Measurements from ENCODE around the gene PSTPIP1. TPM values are rescaled to one million over a fixed set of nuclear protein-coding genes. Genes with fewer than 3 reads are reported as not detected.

Gene PSTPIP1
- total RNA-seq, 1 experiment from 2014 or later: 1.5 TPM

DNA sequence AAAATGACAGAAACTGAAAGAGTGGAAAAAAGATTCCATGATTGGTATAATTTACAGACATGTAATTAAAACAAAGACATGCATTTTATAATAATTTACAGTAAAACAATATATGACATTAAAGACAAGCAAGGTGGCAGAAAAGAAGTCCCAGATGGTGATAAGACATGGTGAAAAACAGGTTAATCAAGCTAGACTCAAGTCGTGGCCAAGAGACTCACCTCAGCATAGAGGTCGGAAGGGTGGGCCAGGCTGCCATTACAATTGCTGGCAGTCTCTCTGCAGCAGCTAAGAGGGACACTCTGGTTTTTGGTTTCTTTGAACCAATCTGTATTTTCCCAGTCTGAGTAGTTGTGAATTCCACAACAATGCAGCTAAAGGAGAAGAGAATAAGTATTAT, 57.6 kb downstream of the PSTPIP1 start:
- CTCF ChIA-PET: interaction anchor here (1.0 kb wide), 1 partner anchor 491 kb away, joined by 3 read pairs; no protein-coding TSS in a partner anchor
- TF ChIP-seq NFYB (CRISPR knock-in tag; conservative IDR thresholded peaks at IDR 0.05; ENCODE audit: low read depth) (no peak), SP1 (CRISPR knock-in tag; conservative IDR thresholded peaks at IDR 0.05) (no peak)
- no peak for ATAC-seq
- Mint-ChIP-seq H3K4me3 (no peak overlapping the region), H3K27me3 (ENCODE audit: low read depth) (no peaks in the 10 kb centered on the region), H3K9me3 (no peaks in the 10 kb centered on the region), H3K4me1 (peaks cover 26% of the 10 kb centered on the region), H3K27ac (no peak overlapping the region), H3K36me3 (peaks cover 14% of the 10 kb centered on the region)
- no peak for DNase-seq (ENCODE audit: low spot score)
- POLR2A ChIA-PET: no interaction called here

GRCh38 chr15:77053709-77054108, 58.8 kb downstream of the PSTPIP1 start:
- TF ChIP-seq ZNF232 (CRISPR knock-in tag; IDR thresholded peaks at IDR 0.05) (no peak), ZNF423 (CRISPR knock-in tag; IDR thresholded peaks at IDR 0.05) (no peak), ZSCAN18 (CRISPR knock-in tag; IDR thresholded peaks at IDR 0.05) (no peak), TEAD1 (CRISPR knock-in tag; IDR thresholded peaks at IDR 0.05) (no peak), FOXJ3 (CRISPR knock-in tag; IDR thresholded peaks at IDR 0.05; ENCODE audit: borderline replicate concordance) (no peak), SMAD4 (CRISPR knock-in tag; IDR thresholded peaks at IDR 0.05) (no peak), AFF4 (CRISPR knock-in tag; IDR thresholded peaks at IDR 0.05; ENCODE audit: borderline replicate concordance) (no peak), MLX (CRISPR knock-in tag; IDR thresholded peaks at IDR 0.05) (no peak), TP53 (CRISPR knock-in tag; IDR thresholded peaks at IDR 0.05) (no peak)
- TF ChIP-seq, protein P1, sequence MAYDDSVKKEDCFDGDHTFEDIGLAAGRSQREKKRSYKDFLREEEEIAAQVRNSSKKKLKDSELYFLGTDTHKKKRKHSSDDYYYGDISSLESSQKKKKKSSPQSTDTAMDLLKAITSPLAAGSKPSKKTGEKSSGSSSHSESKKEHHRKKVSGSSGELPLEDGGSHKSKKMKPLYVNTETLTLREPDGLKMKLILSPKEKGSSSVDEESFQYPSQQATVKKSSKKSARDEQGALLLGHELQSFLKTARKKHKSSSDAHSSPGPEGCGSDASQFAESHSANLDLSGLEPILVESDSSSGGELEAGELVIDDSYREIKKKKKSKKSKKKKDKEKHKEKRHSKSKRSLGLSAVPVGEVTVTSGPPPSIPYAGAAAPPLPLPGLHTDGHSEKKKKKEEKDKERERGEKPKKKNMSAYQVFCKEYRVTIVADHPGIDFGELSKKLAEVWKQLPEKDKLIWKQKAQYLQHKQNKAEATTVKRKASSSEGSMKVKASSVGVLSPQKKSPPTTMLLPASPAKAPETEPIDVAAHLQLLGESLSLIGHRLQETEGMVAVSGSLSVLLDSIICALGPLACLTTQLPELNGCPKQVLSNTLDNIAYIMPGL (CRISPR knock-in tag; IDR thresholded peaks at IDR 0.05): no peak
- TF ChIP-seq, protein P2, sequence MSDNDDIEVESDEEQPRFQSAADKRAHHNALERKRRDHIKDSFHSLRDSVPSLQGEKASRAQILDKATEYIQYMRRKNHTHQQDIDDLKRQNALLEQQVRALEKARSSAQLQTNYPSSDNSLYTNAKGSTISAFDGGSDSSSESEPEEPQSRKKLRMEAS (CRISPR knock-in tag; IDR thresholded peaks at IDR 0.05): no peak
- TF ChIP-seq, protein P3, sequence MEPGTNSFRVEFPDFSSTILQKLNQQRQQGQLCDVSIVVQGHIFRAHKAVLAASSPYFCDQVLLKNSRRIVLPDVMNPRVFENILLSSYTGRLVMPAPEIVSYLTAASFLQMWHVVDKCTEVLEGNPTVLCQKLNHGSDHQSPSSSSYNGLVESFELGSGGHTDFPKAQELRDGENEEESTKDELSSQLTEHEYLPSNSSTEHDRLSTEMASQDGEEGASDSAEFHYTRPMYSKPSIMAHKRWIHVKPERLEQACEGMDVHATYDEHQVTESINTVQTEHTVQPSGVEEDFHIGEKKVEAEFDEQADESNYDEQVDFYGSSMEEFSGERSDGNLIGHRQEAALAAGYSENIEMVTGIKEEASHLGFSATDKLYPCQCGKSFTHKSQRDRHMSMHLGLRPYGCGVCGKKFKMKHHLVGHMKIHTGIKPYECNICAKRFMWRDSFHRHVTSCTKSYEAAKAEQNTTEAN (CRISPR knock-in tag; IDR thresholded peaks at IDR 0.05): no peak
- TF ChIP-seq, protein P4, sequence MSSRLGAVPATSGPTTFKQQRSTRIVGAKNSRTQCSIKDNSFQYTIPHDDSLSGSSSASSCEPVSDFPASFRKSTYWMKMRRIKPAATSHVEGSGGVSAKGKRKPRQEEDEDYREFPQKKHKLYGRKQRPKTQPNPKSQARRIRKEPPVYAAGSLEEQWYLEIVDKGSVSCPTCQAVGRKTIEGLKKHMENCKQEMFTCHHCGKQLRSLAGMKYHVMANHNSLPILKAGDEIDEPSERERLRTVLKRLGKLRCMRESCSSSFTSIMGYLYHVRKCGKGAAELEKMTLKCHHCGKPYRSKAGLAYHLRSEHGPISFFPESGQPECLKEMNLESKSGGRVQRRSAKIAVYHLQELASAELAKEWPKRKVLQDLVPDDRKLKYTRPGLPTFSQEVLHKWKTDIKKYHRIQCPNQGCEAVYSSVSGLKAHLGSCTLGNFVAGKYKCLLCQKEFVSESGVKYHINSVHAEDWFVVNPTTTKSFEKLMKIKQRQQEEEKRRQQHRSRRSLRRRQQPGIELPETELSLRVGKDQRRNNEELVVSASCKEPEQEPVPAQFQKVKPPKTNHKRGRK (CRISPR knock-in tag; IDR thresholded peaks at IDR 0.05; ENCODE audit: borderline replicate concordance): no peak
- no peaks in the 10 kb centered on the region for H3K27me3 Mint-ChIP-seq (ENCODE audit: low read depth)
- no peak for ATAC-seq
- peaks cover 34% of the 10 kb centered on the region for H3K4me1 Mint-ChIP-seq
- H3K27ac Mint-ChIP-seq: no peak overlapping the region
- peaks cover 14% of the 10 kb centered on the region for H3K36me3 Mint-ChIP-seq
- H3K9me3 Mint-ChIP-seq: no peaks in the 10 kb centered on the region
- POLR2A ChIA-PET: no interaction called here
- CTCF ChIA-PET: no interaction called here
- H3K4me3 Mint-ChIP-seq: no peak overlapping the region
- DNase-seq (ENCODE audit: low spot score): no peak

Measured in WTC11 (cell line).